H4 (cell line): ENCODE measurements around the gene DOC2B. TPM values are rescaled to one million over a fixed set of nuclear protein-coding genes. Genes with fewer than 3 reads are reported as not detected.
"Not testable (repeated sequence)": the region's sequence is repeated elsewhere in the genome, so short reads cannot be mapped to it uniquely, and the experiment has no call there.

Experiments used
- DNase-seq: peaks from one replicate; pipeline ENCODE4 v3.0.0-alpha.2; 2015; ENCODE audit warnings: low spot score
- total RNA-seq: library from RNA; depleted of rRNA; stranded (reverse); fragments of >200 nt; shearing (Covaris generic); gene quantifications from 2 replicates; pipeline ENCODE4 v1.2.3, GENCODE V29; 2014

The DOC2B gene
- total RNA-seq, 1 experiment from 2014 or later = not detected

- no peak for DNase-seq
Measured at GRCh38 chr17:213286-214105, 32.0 kb upstream of the DOC2B start.

- no peak for DNase-seq
Measured at GRCh38 chr17:210402-210801, 29.0 kb upstream of the DOC2B start.

- no peak for DNase-seq
Measured at GRCh38 chr17:208429-208828, 27.0 kb upstream of the DOC2B start.

- DNase-seq = no peak
Measured at GRCh38 chr17:207775-208174, 26.3 kb upstream of the DOC2B start.

GRCh38 chr17:206941-207560 lies 25.6 kb upstream of the DOC2B start:
- DNase-seq = no peak

- not testable (repeated sequence) for DNase-seq
Measured at GRCh38 chr17:206484-206883, 25.0 kb upstream of the DOC2B start.

- no peak for DNase-seq
Measured at GRCh38 chr17:205817-206216, 24.4 kb upstream of the DOC2B start.

GRCh38 chr17:205148-205669 lies 23.8 kb upstream of the DOC2B start:
- no peak for DNase-seq

GRCh38 chr17:204427-205147 lies 23.1 kb upstream of the DOC2B start:
- DNase-seq = no peak

- DNase-seq = no peak
Measured at GRCh38 chr17:202501-202951, 21.1 kb upstream of the DOC2B start.

- DNase-seq = not testable (repeated sequence)
Measured at GRCh38 chr17:201736-202135, 20.3 kb upstream of the DOC2B start.

- not testable (repeated sequence) for DNase-seq
Measured at GRCh38 chr17:201257-201656, 19.8 kb upstream of the DOC2B start.

GRCh38 chr17:200586-200985 lies 19.1 kb upstream of the DOC2B start:
- DNase-seq = no peak

- no peak for DNase-seq
Measured at GRCh38 chr17:199806-200545, 18.5 kb upstream of the DOC2B start.

GRCh38 chr17:199191-199604 lies 17.7 kb upstream of the DOC2B start:
- no peak for DNase-seq

- not testable (repeated sequence) for DNase-seq
Measured at GRCh38 chr17:198225-198624, 16.8 kb upstream of the DOC2B start.

GRCh38 chr17:197352-197751 lies 15.9 kb upstream of the DOC2B start:
- DNase-seq = no peak

- DNase-seq = no peak
Measured at GRCh38 chr17:194828-195602, 13.6 kb upstream of the DOC2B start.

- no peak for DNase-seq
Measured at GRCh38 chr17:193841-194806, 12.7 kb upstream of the DOC2B start.

GRCh38 chr17:193426-193810 lies 12.0 kb upstream of the DOC2B start:
- no peak for DNase-seq
